HCT116 (cell line): Measurements from ENCODE around the gene UMAD1. TPM values are rescaled to one million over a fixed set of nuclear protein-coding genes. Genes with fewer than 3 reads are reported as not detected.

ENCODE experiments used
- ATAC-seq: fragments of 200-7000 bp; cut with Tn5 transposase; 2 replicates; pipeline ENCODE4 v1.9.1; 2020; ENCODE audit warnings: mild to moderate bottlenecking, moderate library complexity
- BruUV-seq: library from RNA; stranded (reverse); fragments of 400-500 nt; replicated peaks from 2 replicates; lab custom pipeline; 2021; lab: Mats Ljungman, UMichigan
- CTCF ChIA-PET: fragments of 300-600 bp; sonication (Branson Sonifier 250); formaldehyde crosslinking; loops from one replicate; lab custom pipeline; 2021; ENCODE audit warnings: antibody characterized with exemption; lab: Charles Lee
- POLR2A ChIA-PET: fragments of 300-600, 350-600 bp; sonication (Branson Sonifier 250); formaldehyde crosslinking; loops from one replicate; lab custom pipeline; 2021; ENCODE audit warnings: antibody characterized with exemption; lab: Charles Lee
- RAD21 ChIA-PET, 2 experiments: fragments of 300-600 bp; sonication (Branson Sonifier 250); formaldehyde crosslinking; loops; one replicate each; lab custom pipeline; 2023; ENCODE audit warnings: low total read pairs in 2 of 2; ENCODE audit not compliant: uncharacterized antibody in 2 of 2, unreplicated experiment in 2 of 2, low non-redundant PET in 1 of 2; lab: Charles Lee
- DNase-seq: peaks from one replicate; pipeline ENCODE4 v3.0.0-alpha.2; 2010; ENCODE audit warnings: low read depth, low spot score
- H2AFZ ChIP-seq: fragments of 200-600 bp; shearing (Covaris generic), sonication (generic); 2 replicates; pipeline ENCODE4 v1.6.1; 2017; ENCODE audit warnings: low read depth, mixed run types, mixed read lengths, antibody characterized with exemption, low read length; ENCODE audit not compliant: poor library complexity, severe bottlenecking
- H3K27ac ChIP-seq: 2 replicates; pipeline ENCODE4 v1.5.1; 2012; ENCODE audit warnings: low read depth, low read length
- H3K27me3 ChIP-seq: fragments of 200-600 bp; sonication (generic); 2 replicates; pipeline ENCODE4 v1.6.1; 2016; ENCODE audit warnings: mixed run types, low read length, mixed read lengths; ENCODE audit not compliant: insufficient read depth
- H3K36me3 ChIP-seq, 2 experiments: fragments of 200-500 bp in 1 of 2; fragments of 200-600 bp in 1 of 2; sonication (Bioruptor generic) in 1 of 2; sonication (generic) in 1 of 2; 2 replicates each; pipeline versions ENCODE4 v1.5.1 to v1.6.1; 2014 to 2016; ENCODE audit warnings: low read length in 2 of 2, inconsistent platforms in 1 of 2, mixed read lengths in 1 of 2, mixed run types in 1 of 2; ENCODE audit not compliant: insufficient read depth in 2 of 2, control insufficient read depth in 1 of 2
- H3K4me1 ChIP-seq, 2 experiments: fragments of 200-600 bp in 1 of 2; sonication (generic) in 1 of 2; 2 replicates each; pipeline versions ENCODE4 v1.5.1 to v1.6.1; 2012 to 2017; ENCODE audit warnings: low read length in 2 of 2, inconsistent platforms in 1 of 2, mild to moderate bottlenecking in 1 of 2, mixed read lengths in 1 of 2, mixed run types in 1 of 2, moderate library complexity in 1 of 2; ENCODE audit not compliant: insufficient read depth in 2 of 2, control insufficient read depth in 1 of 2
- H3K4me2 ChIP-seq: fragments of 200-600 bp; sonication (generic); 2 replicates; pipeline ENCODE4 v1.6.1; 2017; ENCODE audit warnings: mixed run types, low read length, mixed read lengths
- H3K4me3 ChIP-seq, 2 experiments: fragments of 200-600 bp in 1 of 2; sonication (generic) in 1 of 2; replicated peaks in 1 of 2; 2 replicates each; pipeline ENCODE4 v1.5.1; 2011 to 2016; ENCODE audit warnings: low read length in 2 of 2, control low read depth in 1 of 2, low read depth in 1 of 2, mild to moderate bottlenecking in 1 of 2, mixed read lengths in 1 of 2, mixed run types in 1 of 2
- H3K79me2 ChIP-seq: fragments of 200-600 bp; sonication (generic); 2 replicates; pipeline ENCODE4 v1.6.1; 2017; ENCODE audit warnings: mild to moderate bottlenecking, mixed run types, low read length, moderate library complexity, mixed read lengths; ENCODE audit not compliant: insufficient read depth
- H3K9ac ChIP-seq: fragments of 200-600 bp; sonication (generic); 2 replicates; pipeline ENCODE4 v1.6.1; 2016; ENCODE audit warnings: low read length, mixed read lengths
- H3K9me2 ChIP-seq: fragments of 200-600 bp; sonication (generic), shearing (Covaris generic); 2 replicates; pipeline ENCODE4 v1.6.1; 2017; ENCODE audit warnings: mixed run types, mild to moderate bottlenecking, moderate library complexity; ENCODE audit not compliant: insufficient read depth
- H3K9me3 ChIP-seq, 2 experiments: fragments of 200-500 bp in 1 of 2; fragments of 200-600 bp in 1 of 2; sonication (Bioruptor generic) in 1 of 2; sonication (generic) in 1 of 2; 2 replicates each; pipeline ENCODE4 v1.6.1; 2014 to 2017; ENCODE audit warnings: low read length in 2 of 2, mixed read lengths in 2 of 2, inconsistent platforms in 1 of 2, low read depth in 1 of 2, mild to moderate bottlenecking in 1 of 2, mixed run types in 1 of 2, moderate library complexity in 1 of 2; ENCODE audit not compliant: control insufficient read depth in 1 of 2, insufficient read depth in 1 of 2
- H4K20me1 ChIP-seq: fragments of 200-600 bp; sonication (generic), shearing (Covaris generic); 2 replicates; pipeline ENCODE4 v1.6.1; 2017; ENCODE audit warnings: mixed run types, mild to moderate bottlenecking, moderate library complexity; ENCODE audit not compliant: insufficient read depth
- CBX3 ChIP-seq: IDR thresholded peaks from 2 replicates; pipeline ENCODE4 v1.6.1; 2012; ENCODE audit warnings: low read depth
- CEBPB ChIP-seq: IDR thresholded peaks from 2 replicates; pipeline ENCODE4 v1.6.1; 2012; ENCODE audit warnings: low read depth
- CTCF ChIP-seq, 3 experiments: fragments of 200-600 bp in 1 of 3; sonication (generic) in 1 of 3; IDR thresholded peaks in 2 of 3; conservative IDR thresholded peaks in 1 of 3; 2 replicates each; pipeline ENCODE4 v1.5.1; 2012 to 2017; ENCODE audit warnings: low read depth in 2 of 3, low read length in 2 of 3, antibody characterized with exemption in 1 of 3, borderline replicate concordance in 1 of 3, control low read depth in 1 of 3, mild to moderate bottlenecking in 1 of 3, mixed read lengths in 1 of 3, mixed run types in 1 of 3, moderate library complexity in 1 of 3; ENCODE audit not compliant: insufficient read depth in 1 of 3
- ELF1 ChIP-seq: IDR thresholded peaks from 2 replicates; pipeline ENCODE4 v1.6.1; 2012; ENCODE audit warnings: low read depth, borderline replicate concordance
- FOSL1 ChIP-seq: IDR thresholded peaks from 2 replicates; pipeline ENCODE4 v1.6.1; 2012; ENCODE audit warnings: low read depth
- JUND ChIP-seq: IDR thresholded peaks from 2 replicates; pipeline ENCODE4 v1.6.1; 2012
- MAX ChIP-seq: IDR thresholded peaks from 2 replicates; pipeline ENCODE4 v1.6.1; 2012
- RAD21 ChIP-seq: IDR thresholded peaks from 2 replicates; pipeline ENCODE4 v1.6.1; 2012; ENCODE audit warnings: low read depth, mild to moderate bottlenecking
- REST ChIP-seq: IDR thresholded peaks from 2 replicates; pipeline ENCODE4 v1.6.1; 2012; ENCODE audit warnings: low read depth
- SRF ChIP-seq: IDR thresholded peaks from 2 replicates; pipeline ENCODE4 v1.6.1; 2012; ENCODE audit warnings: low read depth
- TCF7L2 ChIP-seq: IDR thresholded peaks from 2 replicates; pipeline ENCODE4 v1.7.0; 2011; ENCODE audit warnings: borderline replicate concordance, inconsistent platforms; ENCODE audit not compliant: insufficient read depth, insufficient read length; ENCODE audit errors: extremely low read depth
- YY1 ChIP-seq: IDR thresholded peaks from 2 replicates; pipeline ENCODE4 v1.6.1; 2011; ENCODE audit warnings: low read length, low read depth, moderate library complexity, mild to moderate bottlenecking; ENCODE audit not compliant: insufficient replicate concordance; ENCODE audit errors: extremely low read depth
- intact Hi-C: fragments of 100-400 bp; cut with micrococcal nuclease; formaldehyde crosslinking; loops from 2 replicates; pipeline ENCODE4 v1.10.0; 2022
- total RNA-seq: library from RNA; stranded (reverse); gene quantifications from one replicate; pipeline ENCODE4 v1.2.1, GENCODE V29; 2021; ENCODE audit not compliant: unreplicated experiment

The UMAD1 gene
- total RNA-seq, 1 experiment from 2014 or later, result 12.7 TPM

GRCh38 chr7:7793921-7794320, 153.4 kb downstream of the UMAD1 start:
- H3K27me3 ChIP-seq, result no peaks in the 10 kb centered on the region
- no peak for DNase-seq
- no peak overlapping the region for H3K4me3 ChIP-seq
- intact Hi-C loops, result no loop called here
- CTCF ChIA-PET, result no interaction called here
- no peaks in the 10 kb centered on the region for H3K9me2 ChIP-seq
- no peaks in the 10 kb centered on the region for H3K9me3 ChIP-seq
- RAD21 ChIA-PET, result no interaction called here
- POLR2A ChIA-PET, result no interaction called here
- no peaks in the 10 kb centered on the region for H3K79me2 ChIP-seq
- H2AFZ ChIP-seq, result no peak overlapping the region
- ATAC-seq, result no peak
- no peak overlapping the region for H3K4me2 ChIP-seq
- no TSS peak for BruUV-seq
- no peak for TF ChIP-seq TCF7L2
- TF ChIP-seq CBX3, result no peak
- TF ChIP-seq SRF, result no peak
- TF ChIP-seq MAX, result no peak
- no peak for TF ChIP-seq JUND
- no peak for TF ChIP-seq CEBPB
- TF ChIP-seq REST, result no peak
- no peak for TF ChIP-seq YY1
- TF ChIP-seq ELF1, result no peak
- TF ChIP-seq RAD21, result no peak
- TF ChIP-seq CTCF (IDR thresholded peaks at IDR 0.05 in 2 of 3, conservative IDR thresholded peaks at IDR 0.05 in 1 of 3; ENCODE audit: borderline replicate concordance in 1 of 3, insufficient read depth in 1 of 3, low read depth in 2 of 3, low read length in 2 of 3), result no peak
- no peak for TF ChIP-seq FOSL1
- H3K4me1 ChIP-seq, result peaks cover 0 to 12% of the 10 kb centered on the region in 2 experiments; a peak in 1 of 4 replicates
- H3K9ac ChIP-seq, result no peak overlapping the region
- H3K36me3 ChIP-seq, result no peaks in the 10 kb centered on the region
- no peak overlapping the region for H3K27ac ChIP-seq
- no peaks in the 10 kb centered on the region for H4K20me1 ChIP-seq
